ENCODE data around the gene DOCK10.

The DOCK10 gene

DNA sequence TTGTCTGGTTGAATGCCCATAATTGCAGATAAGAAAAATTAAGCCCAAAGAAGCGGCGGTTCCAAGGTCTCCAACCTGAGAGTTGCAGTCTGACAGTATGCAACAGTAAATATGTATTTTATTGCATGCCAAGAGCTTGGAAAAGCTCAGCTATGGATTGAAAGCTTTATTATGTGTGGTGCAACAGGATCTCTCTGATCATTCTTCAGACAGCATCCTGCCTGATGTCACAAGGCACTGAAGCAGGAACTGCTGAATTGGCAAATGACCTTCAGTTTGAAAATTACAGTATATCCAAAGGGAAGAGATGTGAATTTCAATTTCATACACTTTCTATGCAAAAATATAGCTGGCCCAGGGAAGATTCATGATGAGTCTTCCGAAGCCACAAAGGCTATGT, 42.5 kb downstream of the DOCK10 start (continued):
- TF ChIP-seq ZNF76 (tag by site-specific recombination; IDR thresholded peaks at IDR 0.05; ENCODE audit: borderline replicate concordance, low read depth), result no peak
- TF ChIP-seq ZNF701 (tag by site-specific recombination; IDR thresholded peaks at IDR 0.05), result no peak
- TF ChIP-seq ZNF529 (tag by site-specific recombination; IDR thresholded peaks at IDR 0.05; ENCODE audit: insufficient replicate concordance), result no peak
- TF ChIP-seq ZNF600 (tag by site-specific recombination; IDR thresholded peaks at IDR 0.05), result no peak
- TF ChIP-seq ZNF366 (tag by site-specific recombination; conservative IDR thresholded peaks at IDR 0.05), result no peak
- no peak for TF ChIP-seq ZNF571 (tag by site-specific recombination; IDR thresholded peaks at IDR 0.05)
- TF ChIP-seq SCRT1 (tag by site-specific recombination; IDR thresholded peaks at IDR 0.05; ENCODE audit: borderline replicate concordance), result no peak
- no peak for TF ChIP-seq ZNF202 (tag by site-specific recombination; IDR thresholded peaks at IDR 0.05; ENCODE audit: borderline replicate concordance)
- no peak for TF ChIP-seq ZBTB10 (tag by site-specific recombination; IDR thresholded peaks at IDR 0.05)
- no peak for TF ChIP-seq KLF16 (tag by site-specific recombination; IDR thresholded peaks at IDR 0.05)
- TF ChIP-seq ZNF16 (tag by site-specific recombination; IDR thresholded peaks at IDR 0.05; ENCODE audit: low read depth), result no peak
- TF ChIP-seq ZNF175 (tag by site-specific recombination; IDR thresholded peaks at IDR 0.05), result no peak
- no peak for TF ChIP-seq ZNF211 (tag by site-specific recombination; IDR thresholded peaks at IDR 0.05; ENCODE audit: low read depth)
- TF ChIP-seq ZNF157 (tag by site-specific recombination; IDR thresholded peaks at IDR 0.05), result no peak
- no peak for TF ChIP-seq ZNF239 (tag by site-specific recombination; IDR thresholded peaks at IDR 0.05)

DNA sequence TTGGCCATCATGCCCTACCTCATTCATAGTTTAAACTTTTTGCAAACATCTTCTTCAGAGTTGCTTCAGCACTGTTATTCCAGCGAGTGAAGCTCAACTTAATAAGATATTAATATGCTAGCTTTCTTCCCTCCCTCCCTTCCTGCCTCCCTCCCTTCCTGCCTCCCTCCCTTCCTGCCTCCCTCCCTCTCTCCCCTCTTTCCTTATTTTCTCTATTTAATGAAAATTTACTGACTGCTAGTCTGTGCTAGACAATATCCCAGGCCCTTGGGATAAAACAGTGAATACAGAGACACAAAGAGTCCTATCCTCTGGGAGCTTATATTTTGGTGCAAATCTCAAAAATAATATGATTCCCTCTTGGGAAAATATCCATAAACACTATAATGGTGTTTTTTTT, 42.9 kb downstream of the DOCK10 start:
- H3K4me3 ChIP-seq (ENCODE audit: low read depth, low read length), result no peak overlapping the region
- CTCF ChIA-PET, result interaction anchor here (0.7 kb wide), 1 partner anchor 240 kb away, joined by 3 read pairs; no protein-coding TSS in a partner anchor
- POLR2A ChIA-PET, result interaction anchor here (0.7 kb wide), 1 partner anchor 1169 kb away, joined by 3 read pairs; no protein-coding TSS in a partner anchor
- no peaks in the 10 kb centered on the region for H3K9me3 ChIP-seq (ENCODE audit: control insufficient read depth, insufficient read depth, low read depth, low read length)
- H3K27ac ChIP-seq (ENCODE audit: extremely low read depth, low read depth, low read length), result no peak overlapping the region
- no peaks in the 10 kb centered on the region for H3K4me1 ChIP-seq (ENCODE audit: control insufficient read depth, insufficient read depth, low read length)
- H3K36me3 ChIP-seq (ENCODE audit: control insufficient read depth in 2 of 2, insufficient read depth in 1 of 2, low read length in 2 of 2), result no peaks in the 10 kb centered on the region
- TF ChIP-seq ZNF571 (tag by site-specific recombination; IDR thresholded peaks at IDR 0.05) (no peak), ZEB2 (tag by site-specific recombination; IDR thresholded peaks at IDR 0.05) (no peak), GLI2 (tag by site-specific recombination; IDR thresholded peaks at IDR 0.05; ENCODE audit: borderline replicate concordance, low read depth) (no peak), YY1 (tag by site-specific recombination; IDR thresholded peaks at IDR 0.05) (no peak), PBX3 (CRISPR knock-in tag; IDR thresholded peaks at IDR 0.05) (no peak), WT1 (tag by site-specific recombination; IDR thresholded peaks at IDR 0.05) (no peak), ZNF175 (tag by site-specific recombination; IDR thresholded peaks at IDR 0.05) (no peak), PRDM1 (tag by site-specific recombination; IDR thresholded peaks at IDR 0.05) (no peak), GLIS1 (tag by site-specific recombination; IDR thresholded peaks at IDR 0.05) (no peak), HOXD13 (CRISPR knock-in tag; IDR thresholded peaks at IDR 0.05; ENCODE audit: borderline replicate concordance) (no peak), ZNF146 (tag by site-specific recombination; IDR thresholded peaks at IDR 0.05) (no peak), ZNF558 (tag by site-specific recombination; IDR thresholded peaks at IDR 0.05) (no peak), ZNF274 (IDR thresholded peaks at IDR 0.05; ENCODE audit: low read length) (no peak), ZNF274 (tag by site-specific recombination; IDR thresholded peaks at IDR 0.05; ENCODE audit: borderline replicate concordance) (no peak), MYNN (tag by site-specific recombination; IDR thresholded peaks at IDR 0.05; ENCODE audit: borderline replicate concordance) (no peak), FEZF1 (tag by site-specific recombination; IDR thresholded peaks at IDR 0.05) (no peak), ZNF473 (tag by site-specific recombination; IDR thresholded peaks at IDR 0.05) (no peak), ZXDB (tag by site-specific recombination; IDR thresholded peaks at IDR 0.05) (no peak), ZNF221 (tag by site-specific recombination; IDR thresholded peaks at IDR 0.05; ENCODE audit: borderline replicate concordance) (no peak), PRDM10 (tag by site-specific recombination; IDR thresholded peaks at IDR 0.05) (no peak)
